RWPE1 (cell line): ENCODE results near the gene SOX8.
A peak's percentile ranks its signal among the peaks of the same experiment; 100 is the strongest.

Experiments
- CTCF ChIA-PET: fragments of 350-600 bp; sonication (Branson Sonifier 250); formaldehyde crosslinking; extraction: SDS; loops from one replicate; lab custom pipeline; 2021; lab: Yijun Ruan, JAX
- POLR2A ChIA-PET: fragments of 400-600 bp; formaldehyde crosslinking; extraction: SDS; loops from one replicate; lab custom pipeline; 2020; ENCODE audit warnings: antibody characterized with exemption; ENCODE audit not compliant: low non-redundant PET; lab: Yijun Ruan, JAX
- DNase-seq: peaks from one replicate; pipeline ENCODE4 v3.0.0; 2012; ENCODE audit warnings: low spot score
- H3K27ac ChIP-seq: fragments of 450-650 bp; 2 replicates; pipeline ENCODE4 v1.5.1; 2017
- TF ChIP-seq, protein P1 (sequence below): fragments of 450-650 bp; conservative IDR thresholded peaks from 2 replicates; pipeline ENCODE4 v1.5.1; 2017; ENCODE audit warnings: low read depth, mild to moderate bottlenecking

Gene SOX8

GRCh38 chr16:995087-995486 is 13.5 kb downstream of the SOX8 start:
- TF ChIP-seq, protein P1, sequence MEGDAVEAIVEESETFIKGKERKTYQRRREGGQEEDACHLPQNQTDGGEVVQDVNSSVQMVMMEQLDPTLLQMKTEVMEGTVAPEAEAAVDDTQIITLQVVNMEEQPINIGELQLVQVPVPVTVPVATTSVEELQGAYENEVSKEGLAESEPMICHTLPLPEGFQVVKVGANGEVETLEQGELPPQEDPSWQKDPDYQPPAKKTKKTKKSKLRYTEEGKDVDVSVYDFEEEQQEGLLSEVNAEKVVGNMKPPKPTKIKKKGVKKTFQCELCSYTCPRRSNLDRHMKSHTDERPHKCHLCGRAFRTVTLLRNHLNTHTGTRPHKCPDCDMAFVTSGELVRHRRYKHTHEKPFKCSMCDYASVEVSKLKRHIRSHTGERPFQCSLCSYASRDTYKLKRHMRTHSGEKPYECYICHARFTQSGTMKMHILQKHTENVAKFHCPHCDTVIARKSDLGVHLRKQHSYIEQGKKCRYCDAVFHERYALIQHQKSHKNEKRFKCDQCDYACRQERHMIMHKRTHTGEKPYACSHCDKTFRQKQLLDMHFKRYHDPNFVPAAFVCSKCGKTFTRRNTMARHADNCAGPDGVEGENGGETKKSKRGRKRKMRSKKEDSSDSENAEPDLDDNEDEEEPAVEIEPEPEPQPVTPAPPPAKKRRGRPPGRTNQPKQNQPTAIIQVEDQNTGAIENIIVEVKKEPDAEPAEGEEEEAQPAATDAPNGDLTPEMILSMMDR: no peak
- ChIA-PET POLR2A (no interaction called here), CTCF (no interaction called here)
- DNase-seq: no peak
- H3K27ac ChIP-seq: no peak overlapping the region

DNA sequence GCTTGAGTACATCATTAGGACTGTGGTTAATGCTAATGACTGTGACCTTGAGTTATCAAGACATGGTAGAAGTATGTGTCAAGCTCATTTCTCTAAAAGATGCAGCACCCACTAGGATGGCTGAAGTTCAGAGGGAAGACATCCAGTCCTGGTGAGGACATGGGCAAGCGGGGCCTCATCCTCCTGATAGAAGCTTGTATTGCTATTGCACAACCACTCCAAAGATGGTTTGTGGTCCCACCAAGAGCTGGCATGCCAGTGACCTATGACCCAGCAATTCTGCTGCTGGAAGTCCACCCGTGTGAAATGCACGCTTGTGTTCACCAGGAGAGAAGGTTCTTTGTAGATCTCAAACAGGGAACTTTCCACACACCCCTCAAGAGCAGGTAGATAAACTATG is 14.2 kb downstream of the SOX8 start:
- TF ChIP-seq, protein P1: no peak
- no peak overlapping the region for H3K27ac ChIP-seq
- DNase-seq: no peak
- POLR2A ChIA-PET: no interaction called here
- CTCF ChIA-PET: no interaction called here

DNA sequence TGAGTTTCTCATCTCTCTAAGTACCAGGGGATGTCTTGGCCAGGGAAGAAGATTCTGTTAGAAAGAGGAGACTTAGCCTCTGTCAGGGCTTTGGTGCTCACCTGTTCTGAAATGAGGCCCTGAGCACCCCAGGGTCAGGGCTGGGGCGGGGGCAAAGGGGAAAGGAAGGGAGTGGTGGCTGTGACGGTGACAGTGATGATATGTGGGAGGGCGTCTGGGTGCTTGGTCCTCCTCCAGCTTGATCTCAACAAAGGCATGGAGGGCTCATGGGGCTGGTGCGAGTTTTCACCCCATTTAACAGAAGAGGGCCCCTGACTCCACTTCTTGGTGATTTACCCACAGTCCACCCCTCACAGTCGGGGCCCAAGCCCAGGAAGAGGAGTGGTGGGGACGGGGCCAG is 15.1 kb downstream of the SOX8 start:
- ChIA-PET CTCF (interaction anchor here (1.2 kb wide), 1 partner anchor 106 kb away, joined by 3 read pairs; no protein-coding TSS in a partner anchor), POLR2A (no interaction called here)
- peak overlapping the region; percentile 76 for H3K27ac ChIP-seq
- TF ChIP-seq, protein P1: no peak
- DNase-seq: no peak

GRCh38 chr16:997440-998051 is 16.0 kb downstream of the SOX8 start:
- CTCF ChIA-PET: interaction anchor here (0.6 to 1.2 kb wide), 5 partner anchors 30 to 105 kb away, joined by 3 to 4 read pairs (median 3); no protein-coding TSS in a partner anchor
- DNase-seq: peak; percentile 80
- TF ChIP-seq, protein P1: no peak
- H3K27ac ChIP-seq: peak overlapping the region; percentile 76
- POLR2A ChIA-PET: interaction anchor here (0.6 kb wide), 2 partner anchors 43 to 333 kb away, joined by 3 read pairs; no protein-coding TSS in a partner anchor

DNA sequence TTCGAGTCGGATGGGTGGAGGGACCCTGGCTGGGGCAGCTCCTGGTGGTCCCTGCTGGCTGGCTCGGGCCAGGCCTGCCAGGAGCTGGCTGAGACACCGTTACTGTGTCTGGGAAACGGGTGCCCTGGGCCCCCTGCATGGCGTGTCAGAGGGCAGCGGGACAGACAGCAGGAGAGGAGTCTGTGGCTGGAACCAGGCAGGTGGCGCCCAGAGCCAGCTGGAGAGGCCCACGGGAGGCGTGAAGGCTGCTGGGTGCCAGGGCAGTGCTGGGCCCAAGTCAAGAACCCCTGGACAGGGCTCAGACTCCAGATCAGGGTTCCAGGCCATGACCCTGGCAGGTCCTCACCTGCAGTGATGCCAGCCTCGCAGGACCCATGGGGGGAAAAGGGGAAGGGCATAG is 16.6 kb downstream of the SOX8 start:
- TF ChIP-seq, protein P1: no peak
- CTCF ChIA-PET: interaction anchor here (0.6 to 0.8 kb wide), 4 partner anchors 30 to 59 kb away, joined by 3 to 4 read pairs (median 3); no protein-coding TSS in a partner anchor
- H3K27ac ChIP-seq: peak overlapping the region; percentile 76
- no peak for DNase-seq
- POLR2A ChIA-PET: no interaction called here

- POLR2A ChIA-PET: no interaction called here
- peak overlapping the region; percentile 76; the same call in 1 of the 2 replicates for H3K27ac ChIP-seq
- CTCF ChIA-PET: interaction anchor here (0.8 kb wide), 2 partner anchors 56 to 59 kb away, joined by 3 to 4 read pairs; no protein-coding TSS in a partner anchor
- DNase-seq: no peak
- TF ChIP-seq, protein P1: no peak
Observed at GRCh38 chr16:998615-999014, 17.0 kb downstream of the SOX8 start.
